ENCODE data around the gene PSD4.

PSD4 gene

GRCh38 chr2:113225263-113226259 lies 51.8 kb downstream of the PSD4 start:
- no peak overlapping the region for H3K9ac ChIP-seq (ENCODE audit: low read length)
- peaks cover 11% of the 10 kb centered on the region for H3K4me1 ChIP-seq (ENCODE audit: control insufficient read depth, low read depth, low read length)
- H3K27ac ChIP-seq (ENCODE audit: low read length): no peak overlapping the region
- no peaks in the 10 kb centered on the region for H3K36me3 ChIP-seq (ENCODE audit: control insufficient read depth, low read depth, low read length)
- H3K27me3 ChIP-seq (ENCODE audit: control insufficient read depth, insufficient read depth, low read length): no peaks in the 10 kb centered on the region
- no peak overlapping the region for H3K4me3 ChIP-seq (ENCODE audit: low read length)
- H3K9me3 ChIP-seq (ENCODE audit: control insufficient read depth, low read depth, low read length): no peaks in the 10 kb centered on the region

DNA sequence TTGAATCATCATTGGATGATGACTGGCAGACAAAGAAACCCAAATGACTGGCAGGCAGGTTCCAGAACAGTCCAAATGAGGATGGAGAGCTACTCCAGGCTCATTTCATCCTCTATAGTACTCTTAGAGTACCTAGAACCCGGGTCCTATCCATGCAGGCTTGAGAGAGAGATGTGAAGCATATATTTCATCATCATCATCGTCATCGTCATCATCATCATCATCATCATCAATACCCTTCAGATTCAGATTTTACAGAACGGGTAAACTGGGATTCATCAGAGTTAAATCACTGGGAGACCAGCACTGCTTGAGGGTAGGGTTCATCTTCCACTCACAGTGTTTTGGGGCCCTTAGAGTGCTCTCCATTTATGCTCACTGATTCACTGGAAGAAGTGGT lies 52.7 kb downstream of the PSD4 start:
- no peak overlapping the region for H3K27ac ChIP-seq (ENCODE audit: low read length)
- no peaks in the 10 kb centered on the region for H3K9me3 ChIP-seq (ENCODE audit: control insufficient read depth, low read depth, low read length)
- no peak overlapping the region for H3K9ac ChIP-seq (ENCODE audit: low read length)

DNA sequence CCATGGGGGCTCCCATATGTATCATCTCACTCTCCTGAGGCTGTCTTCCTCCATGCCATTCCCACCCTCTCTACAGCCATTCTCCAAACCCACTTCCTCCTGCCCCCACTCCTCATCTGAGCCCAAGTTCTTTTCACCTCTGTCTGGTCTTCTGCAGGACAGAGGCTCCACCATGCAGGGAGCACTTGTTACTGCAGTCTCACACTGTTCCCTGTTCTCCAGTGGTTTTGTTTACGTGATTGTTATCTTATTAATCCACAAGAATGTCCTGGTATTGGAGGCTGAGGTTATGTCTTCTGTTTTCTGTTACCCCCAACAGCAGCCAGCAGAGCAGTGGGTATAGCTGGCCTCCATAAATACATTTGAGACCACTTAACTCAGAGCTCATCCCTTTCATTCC lies 53.5 kb downstream of the PSD4 start:
- peaks cover 11% of the 10 kb centered on the region for H3K4me1 ChIP-seq (ENCODE audit: control insufficient read depth, low read depth, low read length)
- no peak overlapping the region for H3K4me3 ChIP-seq (ENCODE audit: low read length)
- no peaks in the 10 kb centered on the region for H3K27me3 ChIP-seq (ENCODE audit: control insufficient read depth, insufficient read depth, low read length)
- H3K36me3 ChIP-seq (ENCODE audit: control insufficient read depth, low read depth, low read length): no peaks in the 10 kb centered on the region
- no peaks in the 10 kb centered on the region for H3K9me3 ChIP-seq (ENCODE audit: control insufficient read depth, low read depth, low read length)
- no peak overlapping the region for H3K27ac ChIP-seq (ENCODE audit: low read length)
- H3K9ac ChIP-seq (ENCODE audit: low read length): no peak overlapping the region

More for the DNA sequence above, 52.7 kb downstream of the PSD4 start:
- Histone ChIP-seq H3K4me1 (ENCODE audit: control insufficient read depth, low read depth, low read length) (peaks cover 11% of the 10 kb centered on the region), H3K4me3 (ENCODE audit: low read length) (no peak overlapping the region), H3K27me3 (ENCODE audit: control insufficient read depth, insufficient read depth, low read length) (no peaks in the 10 kb centered on the region), H3K36me3 (ENCODE audit: control insufficient read depth, low read depth, low read length) (no peaks in the 10 kb centered on the region)

- no peaks in the 10 kb centered on the region for H3K27me3 ChIP-seq (ENCODE audit: control insufficient read depth, insufficient read depth, low read length)
- no peaks in the 10 kb centered on the region for H3K36me3 ChIP-seq (ENCODE audit: control insufficient read depth, low read depth, low read length)
- H3K9ac ChIP-seq (ENCODE audit: low read length): no peak overlapping the region
- peaks cover 11% of the 10 kb centered on the region for H3K4me1 ChIP-seq (ENCODE audit: control insufficient read depth, low read depth, low read length)
- H3K9me3 ChIP-seq (ENCODE audit: control insufficient read depth, low read depth, low read length): no peaks in the 10 kb centered on the region
- no peak overlapping the region for H3K27ac ChIP-seq (ENCODE audit: low read length)
- no peak overlapping the region for H3K4me3 ChIP-seq (ENCODE audit: low read length)
These were observed 53.9 kb downstream of the PSD4 start for GRCh38 chr2:113227698-113228097.

- Histone ChIP-seq H3K9ac (ENCODE audit: low read length) (no peak overlapping the region), H3K9me3 (ENCODE audit: control insufficient read depth, low read depth, low read length) (no peaks in the 10 kb centered on the region), H3K27me3 (ENCODE audit: control insufficient read depth, insufficient read depth, low read length) (no peaks in the 10 kb centered on the region), H3K4me3 (ENCODE audit: low read length) (no peak overlapping the region), H3K27ac (ENCODE audit: low read length) (no peak overlapping the region), H3K36me3 (ENCODE audit: control insufficient read depth, low read depth, low read length) (no peaks in the 10 kb centered on the region), H3K4me1 (ENCODE audit: control insufficient read depth, low read depth, low read length) (peaks cover 11% of the 10 kb centered on the region)
These were observed 54.6 kb downstream of the PSD4 start for GRCh38 chr2:113228351-113228750.

GRCh38 chr2:113228991-113229716 lies 55.4 kb downstream of the PSD4 start:
- H3K9ac ChIP-seq (ENCODE audit: low read length): no peak overlapping the region

GRCh38 chr2:113229795-113230194 lies 56.0 kb downstream of the PSD4 start:
- Histone ChIP-seq H3K36me3 (ENCODE audit: control insufficient read depth, low read depth, low read length) (no peaks in the 10 kb centered on the region), H3K27me3 (ENCODE audit: control insufficient read depth, insufficient read depth, low read length) (no peaks in the 10 kb centered on the region), H3K9me3 (ENCODE audit: control insufficient read depth, low read depth, low read length) (no peaks in the 10 kb centered on the region), H3K4me3 (ENCODE audit: low read length) (no peak overlapping the region), H3K4me1 (ENCODE audit: control insufficient read depth, low read depth, low read length) (peaks cover 11% of the 10 kb centered on the region), H3K9ac (ENCODE audit: low read length) (no peak overlapping the region), H3K27ac (ENCODE audit: low read length) (no peak overlapping the region)

More at GRCh38 chr2:113228991-113229716, 55.4 kb downstream of the PSD4 start:
- Histone ChIP-seq H3K4me1 (ENCODE audit: control insufficient read depth, low read depth, low read length) (peaks cover 11% of the 10 kb centered on the region), H3K4me3 (ENCODE audit: low read length) (no peak overlapping the region), H3K9me3 (ENCODE audit: control insufficient read depth, low read depth, low read length) (no peaks in the 10 kb centered on the region), H3K27ac (ENCODE audit: low read length) (no peak overlapping the region), H3K27me3 (ENCODE audit: control insufficient read depth, insufficient read depth, low read length) (no peaks in the 10 kb centered on the region), H3K36me3 (ENCODE audit: control insufficient read depth, low read depth, low read length) (no peaks in the 10 kb centered on the region)

- H3K27me3 ChIP-seq (ENCODE audit: control insufficient read depth, insufficient read depth, low read length): no peaks in the 10 kb centered on the region
- peaks cover 5% of the 10 kb centered on the region for H3K4me1 ChIP-seq (ENCODE audit: control insufficient read depth, low read depth, low read length)
- H3K36me3 ChIP-seq (ENCODE audit: control insufficient read depth, low read depth, low read length): no peaks in the 10 kb centered on the region
- H3K27ac ChIP-seq (ENCODE audit: low read length): no peak overlapping the region
- no peaks in the 10 kb centered on the region for H3K9me3 ChIP-seq (ENCODE audit: control insufficient read depth, low read depth, low read length)
- H3K4me3 ChIP-seq (ENCODE audit: low read length): no peak overlapping the region
- no peak overlapping the region for H3K9ac ChIP-seq (ENCODE audit: low read length)
These were observed 56.8 kb downstream of the PSD4 start for GRCh38 chr2:113230531-113230930.

GRCh38 chr2:113231064-113231463 lies 57.3 kb downstream of the PSD4 start:
- no peak overlapping the region for H3K9ac ChIP-seq (ENCODE audit: low read length)
- H3K4me3 ChIP-seq (ENCODE audit: low read length): no peak overlapping the region
- no peaks in the 10 kb centered on the region for H3K9me3 ChIP-seq (ENCODE audit: control insufficient read depth, low read depth, low read length)
- H3K27me3 ChIP-seq (ENCODE audit: control insufficient read depth, insufficient read depth, low read length): no peaks in the 10 kb centered on the region
- H3K36me3 ChIP-seq (ENCODE audit: control insufficient read depth, low read depth, low read length): no peaks in the 10 kb centered on the region
- H3K27ac ChIP-seq (ENCODE audit: low read length): no peak overlapping the region
- peaks cover 2% of the 10 kb centered on the region for H3K4me1 ChIP-seq (ENCODE audit: control insufficient read depth, low read depth, low read length)

DNA sequence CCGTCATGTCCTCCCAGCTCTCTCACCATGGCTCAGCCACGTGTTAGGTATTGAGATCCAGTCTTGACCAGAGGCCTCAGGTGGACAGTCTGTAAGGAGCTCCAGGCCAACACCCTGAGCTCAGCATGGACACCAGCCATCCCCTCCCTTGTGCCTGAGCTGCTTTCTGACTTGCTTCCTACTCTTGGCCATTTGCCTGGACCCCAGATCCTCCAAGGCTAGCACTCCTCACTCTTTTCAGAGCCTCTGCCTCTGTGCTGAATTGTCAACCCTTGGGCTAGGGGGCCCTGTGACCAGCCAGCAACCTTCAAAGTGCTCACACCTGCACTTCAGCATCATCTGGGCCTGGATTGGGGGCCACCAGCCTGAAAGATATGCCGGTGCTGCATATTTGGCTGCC lies 58.4 kb downstream of the PSD4 start:
- Histone ChIP-seq H3K9ac (ENCODE audit: low read length) (no peak overlapping the region), H3K36me3 (ENCODE audit: control insufficient read depth, low read depth, low read length) (no peaks in the 10 kb centered on the region), H3K4me1 (ENCODE audit: control insufficient read depth, low read depth, low read length) (no peaks in the 10 kb centered on the region), H3K4me3 (ENCODE audit: low read length) (no peak overlapping the region), H3K9me3 (ENCODE audit: control insufficient read depth, low read depth, low read length) (no peaks in the 10 kb centered on the region), H3K27ac (ENCODE audit: low read length) (no peak overlapping the region), H3K27me3 (ENCODE audit: control insufficient read depth, insufficient read depth, low read length) (no peaks in the 10 kb centered on the region)

DNA sequence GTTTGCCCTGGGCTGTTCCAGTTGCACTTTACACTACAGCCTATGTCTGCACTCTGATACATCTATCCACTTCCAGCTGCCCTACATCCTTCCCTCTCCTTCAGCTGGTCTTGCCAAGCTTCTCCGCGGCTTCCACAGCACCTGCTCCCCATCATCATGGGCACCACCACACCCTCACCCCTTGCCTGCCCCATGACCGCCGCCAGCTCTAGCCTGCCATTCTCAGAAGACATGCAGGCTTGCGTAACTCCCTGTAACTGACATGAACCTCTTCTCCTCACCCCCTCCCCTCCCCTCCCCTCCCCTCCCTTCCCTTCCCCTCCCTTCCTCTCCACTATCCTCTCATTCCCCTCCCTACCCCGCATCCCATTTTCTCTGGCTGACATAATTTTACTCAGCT lies 59.0 kb downstream of the PSD4 start:
- H3K9ac ChIP-seq (ENCODE audit: low read length): no peak overlapping the region
- no peaks in the 10 kb centered on the region for H3K9me3 ChIP-seq (ENCODE audit: control insufficient read depth, low read depth, low read length)
- no peak overlapping the region for H3K4me3 ChIP-seq (ENCODE audit: low read length)
- H3K27me3 ChIP-seq (ENCODE audit: control insufficient read depth, insufficient read depth, low read length): no peaks in the 10 kb centered on the region
- peaks cover 5% of the 10 kb centered on the region for H3K36me3 ChIP-seq (ENCODE audit: control insufficient read depth, low read depth, low read length)
- H3K27ac ChIP-seq (ENCODE audit: low read length): no peak overlapping the region
- no peaks in the 10 kb centered on the region for H3K4me1 ChIP-seq (ENCODE audit: control insufficient read depth, low read depth, low read length)
